T-cell (primary cell): ENCODE results near the gene BARHL1. TPM values are rescaled to one million over a fixed set of nuclear protein-coding genes. Genes with fewer than 3 reads are reported as not detected.
"Not testable (repeated sequence)": the region's sequence is repeated elsewhere in the genome, so short reads cannot be mapped to it uniquely, and the experiment has no call there.

ENCODE experiments used
- ATAC-seq, 4 experiments: fragments of 200-7000 bp in 3 of 4; fragments of 150-1000 bp in 1 of 4; cut with Tn5 transposase; replicated peaks in 1 of 4; 1 replicate in 3 of 4; 2 replicates in 1 of 4; pipeline ENCODE4 v1.10.0; 2021; ENCODE audit warnings: moderate library complexity in 3 of 4, mild to moderate bottlenecking in 2 of 4, moderate number of reproducible peaks in 1 of 4
- CTCF ChIA-PET, 2 donors: fragments of 300-600 bp; sonication (Branson Sonifier 250); formaldehyde crosslinking; loops; one replicate each; lab custom pipeline; 2022; ENCODE audit warnings: antibody characterized with exemption in 2 of 2; lab: Charles Lee
- POLR2A ChIA-PET, 2 donors: fragments of 300-600 bp; sonication (Branson Sonifier 250); formaldehyde crosslinking; loops; one replicate each; lab custom pipeline; 2022; ENCODE audit warnings: antibody characterized with exemption in 2 of 2; lab: Charles Lee
- DNase-seq, 35 experiments: peaks; one replicate each; pipeline versions ENCODE4 v3.0.0 to v3.0.0-alpha.2; 2013 to 2023
- H3K27ac ChIP-seq: one replicate; pipeline ENCODE4 v1.5.1; 2013; ENCODE audit warnings: low read length
- H3K27me3 ChIP-seq, 2 experiments: replicated peaks in 1 of 2; 1 replicate in 1 of 2; 2 replicates in 1 of 2; pipeline versions ENCODE4 v1.6.1 to v1.7.0; 2013; ENCODE audit warnings: low read length in 1 of 2, mixed read lengths in 1 of 2; ENCODE audit not compliant: control insufficient read depth in 2 of 2, insufficient read depth in 2 of 2; ENCODE audit errors: extremely low read depth in 1 of 2
- H3K36me3 ChIP-seq, 2 donors: 1 replicate in 1 of 2; 2 replicates in 1 of 2; pipeline versions ENCODE4 v1.6.1 to v1.7.0; 2013; ENCODE audit warnings: low read length in 1 of 2; ENCODE audit not compliant: control insufficient read depth in 2 of 2, insufficient read depth in 1 of 2; ENCODE audit errors: extremely low read depth in 1 of 2
- H3K4me1 ChIP-seq, 2 experiments: 1 replicate in 1 of 2; 2 replicates in 1 of 2; pipeline versions ENCODE4 v1.6.1 to v1.7.0; 2013; ENCODE audit warnings: low read length in 2 of 2, mixed read lengths in 1 of 2; ENCODE audit not compliant: insufficient read depth in 2 of 2, control insufficient read depth in 1 of 2; ENCODE audit errors: extremely low read depth in 1 of 2
- H3K4me3 ChIP-seq, 2 donors: 1 replicate in 1 of 2; 2 replicates in 1 of 2; pipeline versions ENCODE4 v1.5.1 to v1.7.0; 2013; ENCODE audit warnings: mild to moderate bottlenecking in 2 of 2, low read length in 1 of 2, moderate library complexity in 1 of 2; ENCODE audit not compliant: control insufficient read depth in 1 of 2; ENCODE audit errors: extremely low read depth in 1 of 2
- H3K9me3 ChIP-seq: 2 replicates; pipeline ENCODE4 v1.7.0; 2013
- H3K27ac Mint-ChIP-seq, 2 donors: one replicate each; pipeline ENCODE4 v1.8.0; 2020 to 2021; ENCODE audit warnings: mild to moderate bottlenecking in 2 of 2, mixed read lengths in 2 of 2
- H3K27me3 Mint-ChIP-seq, 2 donors: one replicate each; pipeline ENCODE4 v1.8.0; 2021 to 2022; ENCODE audit warnings: mixed read lengths in 2 of 2
- H3K36me3 Mint-ChIP-seq: one replicate; pipeline ENCODE4 v1.8.0; 2021; ENCODE audit warnings: mixed read lengths
- H3K4me1 Mint-ChIP-seq, 3 donors: one replicate each; pipeline ENCODE4 v1.8.0; 2020 to 2022; ENCODE audit warnings: mixed read lengths in 3 of 3, mild to moderate bottlenecking in 1 of 3
- H3K4me3 Mint-ChIP-seq, 3 donors: one replicate each; pipeline ENCODE4 v1.8.0; 2020 to 2022; ENCODE audit warnings: mild to moderate bottlenecking in 3 of 3, mixed read lengths in 3 of 3, moderate library complexity in 3 of 3
- H3K9me3 Mint-ChIP-seq, 3 donors: one replicate each; pipeline ENCODE4 v1.8.0; 2020 to 2022; ENCODE audit warnings: mixed read lengths in 3 of 3
- WGBS: methylation state at CpG from one replicate; pipeline ENCODE4 v1.1.5; 2013; ENCODE audit warnings: missing lambda C conversion rate; ENCODE audit not compliant: insufficient coverage; 5-methylcytosine and 5-hydroxymethylcytosine counted together
- total RNA-seq, 35 experiments: library from RNA in 6 of 35; stranded (reverse) in 6 of 35; fragments of 120-200 nt in 1 of 35; gene quantifications; one replicate each; pipeline versions ENCODE4 v1.2.1 to v1.2.4 and lab custom pipeline; 2013 to 2026

BARHL1 gene
- total RNA-seq, 5 donors from 2014 or later (not counting 1 experiment from before 2014, with no cell fraction given), result not detected

GRCh38 chr9:132560616-132561202 is 21.7 kb upstream of the BARHL1 start:
- ATAC-seq, result no peak
- no peak overlapping the region for H3K27ac Mint-ChIP-seq

GRCh38 chr9:132562306-132562573 is 20.2 kb upstream of the BARHL1 start:
- WGBS, result no CpG with 5 or more reads among the region's 4 CpGs
- POLR2A ChIA-PET, result no interaction called here
- ATAC-seq, result no peak

More at GRCh38 chr9:132560616-132561202, 21.7 kb upstream of the BARHL1 start:
- no peak for DNase-seq
- Histone ChIP-seq H3K4me1 (no peaks in the 10 kb centered on the region), H3K27ac (no peak overlapping the region), H3K9me3 (no peaks in the 10 kb centered on the region), H3K27me3 (peaks cover 2 to 33% of the 10 kb centered on the region in 2 experiments), H3K4me3 (no peak overlapping the region), H3K36me3 (no peaks in the 10 kb centered on the region)
- 59% methylated on average over 14 of the region's 14 CpGs for WGBS
- Mint-ChIP-seq H3K36me3 (peaks cover 8% of the 10 kb centered on the region), H3K27me3 (peaks cover 24 to 42% of the 10 kb centered on the region in 2 donors), H3K9me3 (peaks cover 0 to 6% (median 5%) of the 10 kb centered on the region in 3 donors), H3K4me1 (no peaks in the 10 kb centered on the region), H3K4me3 (no peak overlapping the region)
- CTCF ChIA-PET, result interaction anchor here in 1 of 2 donors (0.6 kb wide), 1 partner anchor 23 kb away, joined by 3 read pairs; no protein-coding TSS in a partner anchor
- POLR2A ChIA-PET, result interaction anchor here in 1 of 2 donors (0.5 kb wide), 1 partner anchor 370 kb away, joined by 4 read pairs; no protein-coding TSS in a partner anchor

GRCh38 chr9:132564526-132564925 is 17.9 kb upstream of the BARHL1 start:
- 80% methylated on average over 1 of the region's 6 CpGs for WGBS
- Mint-ChIP-seq H3K4me1 (no peaks in the 10 kb centered on the region), H3K27ac (no peak overlapping the region), H3K9me3 (peaks cover 0 to 3% (median 2%) of the 10 kb centered on the region in 3 donors), H3K27me3 (peaks cover 13 to 30% of the 10 kb centered on the region in 2 donors), H3K36me3 (peaks cover 2% of the 10 kb centered on the region), H3K4me3 (no peak overlapping the region)
- H3K27me3 ChIP-seq, result peaks cover 2 to 37% of the 10 kb centered on the region in 2 experiments
- H3K27ac ChIP-seq, result no peak overlapping the region
- ATAC-seq, result no peak
- DNase-seq, result no peak
- H3K4me3 ChIP-seq, result no peak overlapping the region
- H3K9me3 ChIP-seq, result no peaks in the 10 kb centered on the region
- no peaks in the 10 kb centered on the region for H3K4me1 ChIP-seq
- no peaks in the 10 kb centered on the region for H3K36me3 ChIP-seq
- CTCF ChIA-PET, result no interaction called here
- POLR2A ChIA-PET, result no interaction called here

More at GRCh38 chr9:132562306-132562573, 20.2 kb upstream of the BARHL1 start:
- Histone ChIP-seq H3K4me3 (no peak overlapping the region), H3K9me3 (no peaks in the 10 kb centered on the region), H3K27ac (no peak overlapping the region), H3K36me3 (no peaks in the 10 kb centered on the region), H3K27me3 (peaks cover 2 to 35% of the 10 kb centered on the region in 2 experiments), H3K4me1 (no peaks in the 10 kb centered on the region)
- DNase-seq, result no peak
- H3K36me3 Mint-ChIP-seq, result peaks cover 8% of the 10 kb centered on the region
- H3K9me3 Mint-ChIP-seq, result peaks cover 0 to 6% (median 5%) of the 10 kb centered on the region in 3 donors
- no peak overlapping the region for H3K4me3 Mint-ChIP-seq
- H3K27me3 Mint-ChIP-seq, result peaks cover 19 to 36% of the 10 kb centered on the region in 2 donors
- no peak overlapping the region for H3K27ac Mint-ChIP-seq
- CTCF ChIA-PET, result no interaction called here
- H3K4me1 Mint-ChIP-seq, result no peaks in the 10 kb centered on the region

GRCh38 chr9:132568787-132569186 is 13.6 kb upstream of the BARHL1 start:
- H3K4me3 Mint-ChIP-seq, H3K9me3 ChIP-seq, CTCF ChIA-PET, H3K9me3 Mint-ChIP-seq, H3K36me3 ChIP-seq, ATAC-seq, H3K4me1 Mint-ChIP-seq, H3K27ac ChIP-seq, H3K36me3 Mint-ChIP-seq, POLR2A ChIA-PET, H3K4me1 ChIP-seq, DNase-seq, H3K27ac Mint-ChIP-seq, H3K4me3 ChIP-seq: not testable (repeated sequence)
- H3K27me3 Mint-ChIP-seq, result peaks cover 6 to 26% of the 10 kb centered on the region in 2 donors
- WGBS, result no CpG with 5 or more reads among the region's 2 CpGs
- peaks cover 0 to 40% of the 10 kb centered on the region in 2 experiments for H3K27me3 ChIP-seq

- Histone ChIP-seq H3K9me3 (no peaks in the 10 kb centered on the region), H3K4me1 (no peaks in the 10 kb centered on the region), H3K27me3 (peaks cover 2 to 62% of the 10 kb centered on the region in 2 experiments), H3K27ac (no peak overlapping the region), H3K4me3 (no peak overlapping the region), H3K36me3 (no peaks in the 10 kb centered on the region)
- CTCF ChIA-PET, result interaction anchor here in 1 of 2 donors (0.6 kb wide), 1 partner anchor 819 kb away, joined by 4 read pairs; no protein-coding TSS in a partner anchor
- Mint-ChIP-seq H3K4me3 (no peak overlapping the region), H3K9me3 (no peaks in the 10 kb centered on the region), H3K36me3 (peaks cover 4% of the 10 kb centered on the region), H3K27me3 (peaks cover 23 to 45% of the 10 kb centered on the region in 2 donors), H3K4me1 (peaks cover 0 to 2% (median 0%) of the 10 kb centered on the region in 3 donors), H3K27ac (no peak overlapping the region)
- 87% methylated on average over 12 of the region's 15 CpGs for WGBS
- no peak for DNase-seq
- POLR2A ChIA-PET, result interaction anchor here in 1 of 2 donors (0.6 kb wide), 1 partner anchor 12 kb away, joined by 3 read pairs; no protein-coding TSS in a partner anchor
- no peak for ATAC-seq
These were observed 10.4 kb upstream of the BARHL1 start for GRCh38 chr9:132571806-132572600.

DNA sequence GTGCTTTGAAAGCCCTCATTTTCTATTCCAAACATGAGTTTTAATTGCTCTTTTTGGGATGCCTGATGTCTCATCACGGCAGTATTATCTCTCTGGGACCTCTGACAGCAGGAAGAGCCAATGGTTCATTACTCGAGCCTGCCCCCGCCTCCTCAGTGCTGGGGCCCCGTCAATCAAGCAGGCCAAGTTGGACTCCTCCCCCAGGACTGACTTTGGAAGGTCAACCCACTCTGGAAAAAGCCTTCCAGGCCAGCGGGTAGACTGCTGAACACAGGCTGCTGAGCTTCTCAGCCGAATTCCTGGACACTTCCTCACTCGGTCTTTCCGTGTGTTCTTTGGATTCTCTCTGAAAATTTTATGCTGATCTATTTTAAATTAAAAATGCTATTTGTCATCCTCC is 9.5 kb upstream of the BARHL1 start:
- no peak for ATAC-seq
- Mint-ChIP-seq H3K4me1 (peaks cover 0 to 2% (median 0%) of the 10 kb centered on the region in 3 donors), H3K36me3 (peaks cover 4% of the 10 kb centered on the region), H3K9me3 (no peaks in the 10 kb centered on the region), H3K4me3 (no peak overlapping the region), H3K27me3 (peaks cover 32 to 54% of the 10 kb centered on the region in 2 donors), H3K27ac (no peak overlapping the region)
- Histone ChIP-seq H3K36me3 (no peaks in the 10 kb centered on the region), H3K27ac (no peak overlapping the region), H3K9me3 (no peaks in the 10 kb centered on the region), H3K4me3 (no peak overlapping the region), H3K4me1 (no peaks in the 10 kb centered on the region), H3K27me3 (peaks cover 2 to 64% of the 10 kb centered on the region in 2 experiments)
- POLR2A ChIA-PET, result no interaction called here
- DNase-seq, result no peak
- CTCF ChIA-PET, result interaction anchor here in 1 of 2 donors (0.7 kb wide), 1 partner anchor 329 kb away, joined by 3 read pairs; no protein-coding TSS in a partner anchor
- 28% methylated on average over 5 of the region's 8 CpGs for WGBS
